HL-60 (cell line): Measurements from ENCODE around the gene CASP3.

Experiments
- DNase-seq, 2 experiments: peaks; one replicate each; pipeline ENCODE4 v3.0.0-alpha.2; 2010 to 2020; ENCODE audit warnings: low read depth in 1 of 2, low spot score in 1 of 2
- H3K27ac ChIP-seq: fragments of 250-450 bp; sonication (Bioruptor Pico); replicated peaks from 2 replicates; pipeline ENCODE4 v1.5.1; 2020; ENCODE audit warnings: mild to moderate bottlenecking, moderate library complexity
- H3K27me3 ChIP-seq: fragments of 250-450 bp; sonication (Bioruptor Pico); 2 replicates; pipeline ENCODE4 v1.5.1; 2021; ENCODE audit warnings: mild to moderate bottlenecking, moderate library complexity; ENCODE audit not compliant: insufficient read depth, poor library complexity, severe bottlenecking
- H3K4me3 ChIP-seq: replicated peaks from 2 replicates; pipeline ENCODE4 v1.5.1; 2011; ENCODE audit warnings: mild to moderate bottlenecking, control low read depth, low read length; ENCODE audit not compliant: insufficient read depth
- CTCF ChIP-seq: IDR thresholded peaks from one replicate; pipeline ENCODE4 v1.5.1; 2011; ENCODE audit warnings: low read length, control low read depth, inconsistent platforms; ENCODE audit not compliant: insufficient read depth
- GABPA ChIP-seq: IDR thresholded peaks from 2 replicates; pipeline ENCODE4 v1.6.1; 2012; ENCODE audit warnings: low read depth
- POLR2AphosphoS5 ChIP-seq: IDR thresholded peaks from 2 replicates; pipeline ENCODE4 v1.6.1; 2012; ENCODE audit warnings: low read depth
- SPI1 ChIP-seq: IDR thresholded peaks from 2 replicates; pipeline ENCODE4 v1.6.1; 2012; ENCODE audit warnings: low read depth, mild to moderate bottlenecking, borderline replicate concordance
- TF ChIP-seq, protein P1 (sequence below): IDR thresholded peaks from 2 replicates; pipeline ENCODE4 v1.6.1; 2012; ENCODE audit warnings: low read depth; ENCODE audit not compliant: insufficient replicate concordance

Gene CASP3

DNA sequence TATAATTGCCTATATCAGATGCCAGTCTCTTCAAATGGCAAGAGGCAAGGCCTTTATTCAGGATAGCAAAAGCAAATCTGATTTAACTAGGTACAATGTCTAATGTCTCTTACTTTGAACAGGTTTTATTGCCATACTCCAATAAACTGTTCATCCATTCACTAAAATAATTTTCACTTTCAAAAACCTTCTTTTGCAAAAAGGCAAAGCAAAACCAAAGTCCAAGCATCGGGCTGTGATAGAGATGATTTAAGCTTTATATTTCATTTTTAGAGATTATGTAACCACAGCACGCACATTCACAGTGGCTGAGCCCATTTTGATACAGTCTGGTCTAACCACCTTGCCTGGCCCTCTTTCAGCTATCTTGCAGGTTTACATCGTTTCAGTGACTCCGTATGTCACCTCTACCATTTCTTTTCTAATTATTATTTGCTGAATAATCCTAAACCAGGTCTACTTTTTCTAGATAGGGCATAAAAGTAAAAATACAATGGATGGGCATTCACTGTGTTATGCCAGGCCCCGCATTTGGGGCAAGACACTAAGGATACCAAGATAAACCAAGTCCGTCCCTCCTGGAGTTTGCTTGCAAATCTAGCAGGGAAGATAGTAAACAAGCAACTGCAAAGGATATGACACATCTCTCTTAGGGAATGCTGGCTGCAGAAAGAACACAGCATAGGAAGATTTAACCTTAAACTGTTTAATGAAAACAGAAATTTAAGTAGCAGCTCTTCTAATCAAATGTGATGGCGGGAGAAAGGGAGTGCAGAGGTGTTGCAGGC lies 1.8 kb downstream of the CASP3 start:
- TF ChIP-seq CTCF (no peak), GABPA (no peak), SPI1 (no peak), POLR2AphosphoS5 (no peak)
- TF ChIP-seq, protein P1, sequence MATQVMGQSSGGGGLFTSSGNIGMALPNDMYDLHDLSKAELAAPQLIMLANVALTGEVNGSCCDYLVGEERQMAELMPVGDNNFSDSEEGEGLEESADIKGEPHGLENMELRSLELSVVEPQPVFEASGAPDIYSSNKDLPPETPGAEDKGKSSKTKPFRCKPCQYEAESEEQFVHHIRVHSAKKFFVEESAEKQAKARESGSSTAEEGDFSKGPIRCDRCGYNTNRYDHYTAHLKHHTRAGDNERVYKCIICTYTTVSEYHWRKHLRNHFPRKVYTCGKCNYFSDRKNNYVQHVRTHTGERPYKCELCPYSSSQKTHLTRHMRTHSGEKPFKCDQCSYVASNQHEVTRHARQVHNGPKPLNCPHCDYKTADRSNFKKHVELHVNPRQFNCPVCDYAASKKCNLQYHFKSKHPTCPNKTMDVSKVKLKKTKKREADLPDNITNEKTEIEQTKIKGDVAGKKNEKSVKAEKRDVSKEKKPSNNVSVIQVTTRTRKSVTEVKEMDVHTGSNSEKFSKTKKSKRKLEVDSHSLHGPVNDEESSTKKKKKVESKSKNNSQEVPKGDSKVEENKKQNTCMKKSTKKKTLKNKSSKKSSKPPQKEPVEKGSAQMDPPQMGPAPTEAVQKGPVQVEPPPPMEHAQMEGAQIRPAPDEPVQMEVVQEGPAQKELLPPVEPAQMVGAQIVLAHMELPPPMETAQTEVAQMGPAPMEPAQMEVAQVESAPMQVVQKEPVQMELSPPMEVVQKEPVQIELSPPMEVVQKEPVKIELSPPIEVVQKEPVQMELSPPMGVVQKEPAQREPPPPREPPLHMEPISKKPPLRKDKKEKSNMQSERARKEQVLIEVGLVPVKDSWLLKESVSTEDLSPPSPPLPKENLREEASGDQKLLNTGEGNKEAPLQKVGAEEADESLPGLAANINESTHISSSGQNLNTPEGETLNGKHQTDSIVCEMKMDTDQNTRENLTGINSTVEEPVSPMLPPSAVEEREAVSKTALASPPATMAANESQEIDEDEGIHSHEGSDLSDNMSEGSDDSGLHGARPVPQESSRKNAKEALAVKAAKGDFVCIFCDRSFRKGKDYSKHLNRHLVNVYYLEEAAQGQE = no peak
- H3K27me3 ChIP-seq = no peaks in the 10 kb centered on the region
- no peak overlapping the region; the same call in 1 of the 2 replicates for H3K4me3 ChIP-seq
- DNase-seq = no peak
- H3K27ac ChIP-seq = no peak overlapping the region

- no peak overlapping the region for H3K27ac ChIP-seq
- DNase-seq = no peak
- no peak overlapping the region for H3K4me3 ChIP-seq
- no peak for TF ChIP-seq POLR2AphosphoS5
- TF ChIP-seq CTCF = no peak
- TF ChIP-seq SPI1 = no peak
- TF ChIP-seq, protein P1 = no peak
- TF ChIP-seq GABPA = no peak
- H3K27me3 ChIP-seq = no peaks in the 10 kb centered on the region
Observed at GRCh38 chr4:184645904-184646610, 3.2 kb downstream of the CASP3 start.

DNA sequence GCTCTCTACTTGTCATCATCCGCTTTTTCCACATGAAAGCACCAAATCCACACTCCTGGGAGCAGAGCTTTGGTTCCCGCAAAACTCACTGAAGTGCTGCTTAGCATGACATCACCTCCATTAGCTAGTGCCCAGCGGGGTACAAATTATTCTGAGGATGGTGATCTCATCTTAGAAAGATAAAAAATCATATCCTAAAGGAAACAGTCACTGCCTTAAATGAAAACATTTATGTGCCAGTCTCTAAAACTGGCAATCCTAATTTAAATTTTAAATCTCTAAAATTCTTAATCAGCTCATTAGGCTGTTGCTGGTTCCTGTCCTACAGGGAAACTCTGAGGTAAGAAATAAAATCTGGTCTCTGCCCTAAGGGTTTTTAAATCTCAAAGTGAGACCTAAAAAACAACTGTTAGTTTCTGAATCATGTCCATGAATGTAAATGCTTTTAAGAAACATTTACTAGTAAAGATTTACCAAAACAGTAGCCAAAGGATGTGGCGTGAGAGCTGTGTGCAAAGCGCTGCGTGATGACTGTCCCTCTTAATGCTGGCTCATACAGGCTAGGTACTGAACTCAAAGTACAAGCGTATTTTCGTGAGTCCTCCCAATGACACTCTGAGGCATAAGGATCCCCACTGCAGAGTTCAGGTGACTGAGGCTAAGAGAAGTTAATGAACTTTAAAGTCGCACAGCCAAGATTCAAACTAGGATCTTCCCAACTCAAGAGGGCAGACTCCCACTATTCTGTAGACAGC lies 4.5 kb downstream of the CASP3 start:
- Histone ChIP-seq H3K4me3 (no peak overlapping the region), H3K27ac (no peak overlapping the region), H3K27me3 (no peaks in the 10 kb centered on the region)
- DNase-seq = no peak
- no peak for TF ChIP-seq SPI1
- TF ChIP-seq POLR2AphosphoS5 = no peak
- no peak for TF ChIP-seq GABPA
- TF ChIP-seq, protein P1 = no peak
- no peak for TF ChIP-seq CTCF
